ENCODE measurements around the gene MIAT.
A peak's percentile ranks its signal among the peaks of the same experiment; 100 is the strongest.
"Not testable (repeated sequence)": the region's sequence is repeated elsewhere in the genome, so short reads cannot be mapped to it uniquely, and the experiment has no call there.

MIAT gene

DNA sequence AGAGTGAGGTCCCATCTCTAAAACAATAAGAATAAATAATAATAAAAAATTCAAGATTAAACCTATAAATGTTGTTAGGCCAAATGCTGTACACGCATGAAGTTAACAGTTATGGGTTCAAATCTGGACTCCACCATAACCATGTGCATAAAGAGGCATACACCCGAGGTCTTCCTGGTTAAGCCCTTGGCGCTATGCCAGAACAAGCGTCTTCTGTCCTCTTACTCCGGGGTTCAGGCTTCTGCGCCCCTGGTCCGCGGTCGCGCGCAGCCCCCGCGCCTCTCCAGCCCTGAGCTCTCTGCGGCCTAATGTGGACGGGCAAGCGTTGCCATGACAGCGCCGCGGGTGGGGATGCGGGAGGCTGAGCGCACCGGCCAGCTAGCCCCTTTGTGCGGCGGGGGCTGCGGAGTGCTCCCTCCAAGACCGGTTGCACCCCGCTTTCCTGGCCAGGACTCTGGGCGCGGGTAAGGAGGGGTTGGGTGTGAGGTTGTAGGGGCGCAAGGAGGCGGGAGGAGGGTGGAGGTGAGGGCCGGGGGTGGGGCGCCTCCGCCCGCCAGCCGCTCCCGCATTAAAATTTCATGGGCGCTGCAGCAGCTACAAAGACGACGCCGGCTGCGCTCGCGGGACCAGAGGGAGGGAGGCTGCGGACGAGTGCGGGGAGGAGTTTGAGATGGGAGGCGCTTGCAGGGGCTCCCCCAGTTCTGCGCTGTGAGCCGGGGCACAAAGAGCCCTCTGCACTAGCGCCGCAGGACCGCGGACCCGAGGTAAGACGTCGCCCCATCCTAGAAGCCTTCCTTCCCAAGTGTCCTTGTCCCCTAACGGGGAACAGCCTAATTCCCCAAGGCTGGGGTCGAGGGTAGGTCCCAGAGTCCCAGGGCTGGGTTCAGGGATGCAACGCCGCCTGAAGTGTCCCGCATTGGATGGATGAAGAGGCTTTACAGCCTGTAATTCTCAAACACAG lies at the start of gene MIAT:
MIAT (plus strand) TSS at position 698 of the 961 bp plus-strand sequence.
- DNase-seq, result peak in 1 of 2 experiments; percentile 30

DNA sequence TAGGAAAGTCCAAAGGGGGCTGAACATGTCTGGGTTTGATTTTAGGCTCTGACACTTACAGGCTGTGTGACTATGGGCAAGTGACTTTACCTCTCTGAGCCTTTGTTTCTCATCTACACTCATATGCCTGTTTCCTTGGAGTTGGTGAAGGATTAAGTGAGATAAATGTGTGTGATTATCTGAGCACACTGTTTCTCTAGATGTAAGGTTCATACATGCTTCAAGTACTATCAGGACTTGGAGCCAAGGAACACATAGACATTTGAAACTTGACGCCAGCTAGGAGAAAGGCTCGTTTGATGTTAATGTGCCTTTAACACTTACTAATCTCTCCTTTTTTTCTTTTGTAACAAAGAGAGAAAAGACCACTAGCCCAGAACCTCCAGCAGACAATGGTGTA lies 49.3 kb upstream of the MIAT start:
- no peak for DNase-seq

DNA sequence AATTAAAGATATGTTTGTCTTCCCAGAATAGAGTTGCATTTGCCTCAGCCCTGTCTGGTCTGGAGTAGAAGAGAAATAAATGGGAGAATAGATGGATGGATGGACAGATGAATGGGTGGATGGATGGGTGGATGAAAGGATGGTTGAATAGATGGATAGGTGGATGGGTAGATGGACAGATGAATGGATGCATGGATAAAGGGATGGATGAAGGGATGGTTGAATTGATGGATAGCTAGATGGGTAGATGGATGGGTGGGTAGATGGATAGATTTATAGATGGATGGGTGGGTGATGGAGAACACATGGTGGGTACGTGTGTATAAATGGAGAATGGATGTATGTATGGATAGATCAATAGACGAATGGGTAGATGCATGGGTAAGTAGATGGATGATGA lies 48.1 kb upstream of the MIAT start:
- no peak for DNase-seq

DNA sequence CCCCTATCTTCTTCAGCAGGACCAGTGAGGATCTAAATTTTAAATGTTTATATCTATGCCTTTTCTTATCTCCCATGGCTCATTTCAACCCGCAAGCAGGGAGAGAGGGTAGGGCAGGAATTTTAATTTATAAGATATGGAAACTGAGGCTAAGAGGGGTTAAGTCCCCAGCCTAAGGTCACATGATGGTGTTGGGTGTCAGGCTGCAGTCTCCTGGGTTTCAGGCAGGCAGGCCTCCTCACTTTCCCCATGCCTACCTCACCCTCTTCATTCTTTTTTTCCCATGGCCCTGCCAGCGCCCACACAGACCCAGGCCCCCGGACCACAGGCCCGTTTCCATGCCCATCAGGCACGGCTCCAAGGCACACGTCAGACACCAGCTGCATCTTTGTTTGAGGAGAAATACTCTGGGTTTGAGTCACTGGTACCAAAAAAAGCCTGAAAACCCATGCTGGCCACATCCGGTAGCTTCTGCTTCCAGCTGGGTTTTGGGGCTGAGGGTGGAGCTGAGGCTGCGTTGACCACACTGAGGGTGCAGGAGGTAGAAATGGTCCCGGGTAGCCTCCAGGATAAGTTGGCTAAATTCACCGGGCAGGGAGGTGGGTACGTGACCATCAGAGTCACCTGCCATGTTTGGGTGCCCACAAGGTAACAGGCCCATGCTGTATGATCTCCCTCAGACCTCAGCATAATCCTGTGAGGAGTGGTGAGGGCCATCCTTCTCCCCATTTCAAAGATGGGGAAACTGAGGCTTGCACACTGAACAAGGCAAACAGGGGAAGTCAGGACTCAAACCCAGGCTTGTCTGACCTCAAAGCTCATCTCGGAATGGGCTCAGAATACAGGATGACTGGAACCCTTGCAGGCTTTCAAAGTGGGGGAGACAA lies 47.1 kb upstream of the MIAT start:
- no peak for DNase-seq

DNA sequence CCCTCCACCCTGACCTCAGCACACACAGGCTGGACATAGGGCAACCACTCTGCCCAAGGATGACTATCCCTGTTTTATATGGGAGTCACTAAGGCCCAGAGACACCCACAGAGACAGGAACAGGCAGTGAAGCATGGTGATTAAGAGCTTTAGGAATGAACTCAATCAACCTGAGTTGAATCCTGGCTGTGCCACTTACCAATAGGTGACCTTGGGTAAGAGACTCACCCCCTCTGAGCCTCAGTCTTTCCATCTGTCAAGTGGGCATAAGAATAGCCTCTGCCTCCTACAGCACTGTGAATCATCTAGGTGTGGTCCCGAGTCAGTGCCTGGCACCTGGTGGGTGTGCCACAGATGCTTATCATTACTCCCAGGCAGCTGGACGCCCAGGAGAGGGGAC lies 46.4 kb upstream of the MIAT start:
- DNase-seq, result no peak

DNA sequence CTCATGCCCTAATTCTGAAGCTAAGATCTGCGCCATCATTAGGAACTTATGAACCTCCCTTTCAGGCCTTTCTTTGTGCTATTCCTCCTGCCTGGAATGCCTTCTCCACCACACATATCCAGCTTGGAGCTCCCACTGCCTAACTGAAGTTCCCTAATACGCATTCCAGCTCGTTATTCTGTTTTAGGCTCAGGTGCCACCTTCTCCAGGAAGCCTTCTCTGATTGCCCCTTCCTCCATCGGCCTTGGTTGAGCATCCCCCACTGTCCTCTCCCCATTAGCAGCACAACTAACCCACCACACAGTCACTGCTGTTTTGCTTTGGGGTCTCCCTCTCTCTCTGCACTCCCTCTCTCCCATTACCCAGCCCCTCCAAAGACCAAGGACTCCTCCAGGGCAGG lies 44.7 kb upstream of the MIAT start:
- no peak for DNase-seq

DNA sequence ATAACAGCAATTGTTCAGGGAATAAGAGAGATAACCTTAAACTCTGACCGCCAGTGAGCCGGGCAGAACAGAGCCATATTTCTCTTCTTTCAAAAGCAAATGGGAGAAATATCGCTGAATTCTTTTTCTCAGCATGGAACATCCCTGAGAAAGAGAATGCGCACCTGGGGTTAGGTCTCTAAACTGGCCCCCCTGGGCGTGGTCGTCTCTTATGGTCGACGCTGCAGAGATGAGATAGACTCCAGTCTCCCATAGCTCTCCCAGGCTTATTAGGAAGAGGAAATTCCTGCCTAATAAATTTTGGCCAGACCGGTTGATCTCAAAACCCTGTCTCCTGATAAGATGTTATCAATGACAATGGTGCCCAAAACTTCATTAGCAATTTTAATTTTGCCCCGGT lies 43.6 kb upstream of the MIAT start:
- not testable (repeated sequence) for DNase-seq

DNA sequence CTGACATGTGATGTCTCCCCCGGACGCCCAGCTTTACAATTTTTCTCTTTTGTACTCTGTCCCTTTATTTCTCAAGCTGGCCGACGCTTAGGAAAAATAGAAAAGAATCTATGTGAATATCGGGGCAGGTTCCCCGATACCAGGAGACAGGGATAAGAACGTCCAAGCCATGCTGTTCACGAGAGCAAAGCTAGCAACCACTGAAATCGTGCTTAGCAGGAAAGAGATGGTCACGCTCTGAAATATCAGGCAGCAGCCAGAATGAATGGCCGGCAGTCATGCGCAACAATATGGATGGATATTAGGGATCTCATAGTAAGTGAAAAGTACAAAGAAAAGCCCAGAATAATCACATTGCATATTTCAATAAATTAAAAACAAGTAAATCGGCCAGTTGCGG lies 43.1 kb upstream of the MIAT start:
- no peak for DNase-seq

DNA sequence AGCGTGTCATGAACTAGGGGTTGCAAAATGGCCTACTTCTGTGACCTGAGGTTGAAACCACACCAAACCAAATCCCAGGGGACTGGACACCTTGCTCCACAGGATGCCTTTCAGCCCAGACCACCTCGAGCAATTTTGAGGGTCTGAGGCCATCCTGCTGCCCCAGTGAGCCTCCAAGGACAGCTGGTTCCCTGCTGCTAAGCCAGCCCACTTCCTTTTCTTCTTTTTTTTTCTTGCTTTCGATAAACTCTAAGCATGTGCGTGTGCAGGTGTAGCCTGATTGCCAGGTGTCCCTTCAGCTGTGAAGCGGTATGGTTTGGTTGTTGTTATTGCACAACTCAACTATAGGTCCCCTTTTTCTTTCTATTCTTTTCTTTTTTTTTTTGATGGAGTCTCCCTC lies 42.2 kb upstream of the MIAT start:
- no peak for DNase-seq

DNA sequence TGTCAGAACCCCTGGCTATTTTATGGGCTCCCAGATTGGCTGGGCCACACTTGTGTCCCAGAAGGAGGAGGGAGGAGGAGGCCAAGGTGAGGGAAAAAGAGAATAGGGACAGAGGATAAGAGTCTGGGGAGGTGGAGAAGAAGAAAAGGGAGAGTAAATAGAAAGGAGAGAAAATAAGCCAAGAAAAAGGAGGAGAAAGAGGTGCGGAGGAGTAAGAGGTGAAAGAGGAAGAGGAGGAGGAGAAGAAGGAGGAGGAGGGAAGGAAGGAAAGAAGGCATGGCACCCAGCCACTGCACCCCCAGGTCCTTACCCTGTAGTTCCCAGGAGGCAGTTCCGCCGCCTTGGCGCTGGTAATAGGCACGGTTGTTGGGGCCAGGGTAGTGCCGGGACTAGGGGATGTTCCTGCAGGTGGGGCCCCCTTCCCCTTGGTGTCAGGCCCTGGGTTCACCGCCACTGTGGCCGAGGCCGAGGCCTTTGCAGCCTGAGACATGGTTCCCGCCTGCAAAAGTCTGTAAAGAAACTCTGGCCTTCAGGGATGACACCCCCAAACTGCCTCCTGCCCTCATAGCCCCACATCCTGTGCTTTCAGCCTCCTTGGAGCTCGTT lies 41.5 kb upstream of the MIAT start:
- DNase-seq, result no peak

DNA sequence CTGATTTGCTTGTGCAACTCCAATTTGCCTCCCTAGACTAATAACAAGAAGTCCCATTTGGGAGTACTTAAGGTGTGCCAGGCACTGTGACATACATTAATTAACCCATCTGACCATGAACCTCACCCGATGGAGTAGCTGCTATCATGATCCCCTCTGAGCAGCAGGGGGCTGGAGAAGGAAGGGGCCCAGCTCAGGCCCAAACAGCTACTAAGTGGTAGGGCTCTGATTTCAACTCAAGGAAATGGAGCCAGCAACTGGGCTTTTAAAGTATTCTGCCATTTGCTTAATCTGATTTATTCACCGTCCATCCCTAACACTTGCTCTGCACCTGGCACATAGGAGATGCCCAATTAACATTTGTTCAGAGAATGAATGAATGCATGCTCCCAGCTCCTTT lies 40.7 kb upstream of the MIAT start:
- DNase-seq, result no peak

DNA sequence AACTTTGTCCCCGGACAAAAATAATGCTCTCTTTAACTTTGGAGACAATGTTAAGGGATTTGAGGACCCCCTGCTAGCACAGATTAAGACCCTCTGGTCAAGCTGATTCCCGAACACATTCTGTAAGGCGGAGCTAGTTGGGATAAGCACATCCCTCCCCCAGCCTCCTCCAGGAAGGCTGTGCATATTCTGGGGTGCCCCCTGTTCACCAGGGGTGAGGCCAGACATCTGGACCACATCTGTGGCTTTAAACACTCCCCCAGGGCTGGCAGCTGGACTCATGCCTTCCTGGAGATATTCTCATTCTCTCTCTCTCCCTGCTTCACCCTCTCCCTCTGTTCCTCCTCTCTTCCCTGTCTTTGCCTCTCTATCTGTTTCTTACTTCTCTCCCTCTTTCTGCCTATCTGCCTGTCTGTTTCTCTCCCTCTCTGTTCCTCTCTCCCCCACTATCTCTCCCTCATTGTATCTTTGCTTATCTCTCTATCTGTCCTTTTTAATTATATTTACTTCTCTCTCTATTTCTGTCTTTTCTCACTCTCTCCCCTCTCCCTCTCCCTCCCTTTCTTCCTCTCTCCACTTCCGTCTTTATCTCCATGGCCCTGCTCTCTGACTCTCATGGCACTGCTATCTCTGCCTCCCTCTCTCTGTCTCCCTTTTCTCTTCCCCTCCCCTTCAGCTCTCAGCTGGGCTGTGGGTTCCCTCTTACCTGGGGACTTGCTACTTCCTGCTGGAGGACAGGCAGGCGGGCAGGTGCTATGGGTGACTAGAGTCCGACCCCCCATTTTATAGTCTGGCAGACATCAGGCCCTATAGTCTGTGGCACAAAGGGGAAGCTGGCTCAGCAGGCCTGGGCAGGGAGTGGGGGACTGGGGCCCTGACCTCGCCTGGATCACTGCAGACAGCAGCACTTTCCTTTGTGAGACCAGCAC lies 39.9 kb upstream of the MIAT start, which contains the start of gene CRYBB1:
CRYBB1 (minus strand) TSS at position 757 of the 929 bp plus-strand sequence. CDS start 1,708 bp downstream, outside the sequence.
- no peak for DNase-seq

DNA sequence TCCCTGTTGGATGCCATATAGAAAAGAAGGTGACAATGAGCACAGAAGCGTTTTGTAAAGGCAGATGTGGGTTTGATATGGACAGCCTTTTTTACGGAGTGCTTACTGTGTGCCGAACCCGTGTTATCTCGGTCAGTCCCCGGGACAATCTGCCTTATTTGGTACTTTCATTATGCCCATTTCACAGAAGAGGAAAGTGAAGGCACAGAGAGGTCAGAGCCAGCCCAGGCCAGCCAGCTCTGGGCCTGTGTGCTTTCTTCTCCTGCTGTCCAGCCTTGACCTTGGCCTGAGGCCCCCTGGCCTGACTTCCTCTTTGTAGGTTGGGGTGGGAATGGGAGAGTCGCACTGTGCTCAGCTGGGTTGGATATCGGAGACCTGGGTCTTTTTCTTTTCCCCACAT lies 38.9 kb upstream of the MIAT start:
- no peak for DNase-seq

DNA sequence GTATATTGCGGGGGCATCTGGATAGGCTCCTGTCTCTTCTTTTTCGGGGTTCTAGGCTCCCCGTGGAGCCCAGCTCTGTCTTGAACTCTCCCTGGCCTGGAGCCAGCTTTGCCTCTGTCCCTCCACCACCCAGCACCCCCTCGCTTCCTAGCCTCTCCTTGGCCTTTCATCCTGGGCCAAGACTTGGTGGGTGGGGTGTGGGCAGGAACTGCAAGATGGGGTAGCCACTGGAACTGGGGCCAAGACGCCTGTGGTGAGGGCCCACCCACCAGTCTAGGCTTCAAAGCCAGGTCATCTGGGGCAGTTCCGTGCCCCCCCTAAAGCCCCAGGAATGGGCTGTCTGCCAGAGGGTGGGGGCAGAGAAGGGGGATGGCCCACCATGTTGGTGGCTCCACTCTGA lies 37.9 kb upstream of the MIAT start:
- no peak for DNase-seq

DNA sequence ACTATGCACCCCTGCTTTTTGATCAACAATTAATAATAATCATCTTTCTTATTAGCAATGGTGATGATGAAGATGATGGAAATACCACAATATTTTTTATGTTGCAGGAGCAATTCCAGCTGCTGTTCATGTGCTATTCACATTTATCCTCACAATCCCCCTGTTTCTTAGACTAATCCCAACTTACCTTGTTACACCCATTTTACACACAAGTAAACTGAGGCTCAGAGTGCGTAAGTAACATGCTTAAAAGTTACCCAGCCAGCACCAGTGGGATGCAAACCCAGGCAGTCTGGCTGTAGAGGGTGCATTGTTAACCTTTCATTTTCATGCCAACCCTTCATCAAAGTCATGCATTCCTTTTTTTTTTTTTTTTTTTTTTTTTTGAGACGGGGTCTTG lies 37.2 kb upstream of the MIAT start:
- DNase-seq, result no peak

DNA sequence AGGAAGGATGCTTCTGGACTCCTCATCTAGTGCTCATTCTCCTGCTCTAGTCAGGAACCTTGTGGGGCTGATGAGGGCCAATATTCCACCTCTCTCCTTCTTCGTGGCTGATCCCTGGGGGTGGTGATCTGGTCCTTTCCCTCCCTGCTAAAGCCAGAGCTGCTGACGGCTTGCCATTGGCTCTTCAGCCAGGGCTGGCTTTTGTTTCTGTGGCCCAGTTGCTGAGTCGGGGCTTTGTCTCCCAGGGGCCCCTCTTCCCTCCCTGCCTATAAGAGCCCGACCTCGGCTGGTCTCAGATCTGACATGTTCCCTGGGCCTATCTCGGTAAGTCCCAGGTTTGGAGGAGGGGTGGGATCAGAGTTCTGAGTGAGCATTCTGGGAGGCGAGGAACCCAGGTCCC lies 35.7 kb upstream of the MIAT start, which contains the start of gene CRYBA4:
CRYBA4 (plus strand) TSS at position 301 of the 400 bp plus-strand sequence. CDS start 634 bp downstream, outside the sequence.
- DNase-seq, result no peak

DNA sequence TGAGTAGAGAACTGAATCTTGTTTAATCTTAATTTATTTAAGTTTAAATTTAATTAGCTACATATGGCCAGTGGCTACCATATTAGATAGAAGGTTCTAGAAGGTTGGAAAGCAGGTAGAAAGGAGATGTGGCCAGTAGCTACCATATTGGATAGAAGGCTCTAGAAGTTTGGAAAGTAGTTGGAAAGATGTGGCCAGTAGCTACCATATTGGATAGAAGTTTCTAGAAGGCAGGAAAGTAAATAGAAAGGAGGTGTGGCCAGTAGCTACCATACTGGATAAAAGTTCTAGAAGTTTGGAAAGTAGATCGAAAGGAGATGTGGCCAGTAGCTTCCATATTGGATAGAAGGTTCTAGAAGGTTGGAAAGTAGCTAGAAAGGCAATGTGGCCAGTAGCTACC lies 33.4 kb upstream of the MIAT start:
- DNase-seq, result no peak

DNA sequence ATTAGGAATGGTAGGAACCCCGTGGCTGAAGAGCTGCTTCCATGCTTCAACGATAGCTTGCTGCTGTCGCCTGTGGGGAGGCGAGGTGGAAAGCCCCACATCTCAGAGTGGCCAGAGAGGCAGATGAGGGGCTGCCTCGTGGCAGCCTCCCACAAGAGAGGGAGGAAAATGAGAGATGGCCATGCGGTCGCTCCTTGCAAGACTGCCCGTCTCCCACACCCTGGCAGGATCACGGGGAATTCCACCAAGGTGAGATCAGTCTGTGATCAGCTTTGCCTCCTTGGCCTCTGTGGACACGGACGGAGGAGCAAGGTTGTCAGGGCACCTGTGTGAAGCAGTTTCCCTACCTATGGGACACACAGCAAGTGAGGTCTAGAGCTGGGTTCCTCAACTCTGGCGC lies 32.6 kb upstream of the MIAT start:
- no peak for DNase-seq

DNA sequence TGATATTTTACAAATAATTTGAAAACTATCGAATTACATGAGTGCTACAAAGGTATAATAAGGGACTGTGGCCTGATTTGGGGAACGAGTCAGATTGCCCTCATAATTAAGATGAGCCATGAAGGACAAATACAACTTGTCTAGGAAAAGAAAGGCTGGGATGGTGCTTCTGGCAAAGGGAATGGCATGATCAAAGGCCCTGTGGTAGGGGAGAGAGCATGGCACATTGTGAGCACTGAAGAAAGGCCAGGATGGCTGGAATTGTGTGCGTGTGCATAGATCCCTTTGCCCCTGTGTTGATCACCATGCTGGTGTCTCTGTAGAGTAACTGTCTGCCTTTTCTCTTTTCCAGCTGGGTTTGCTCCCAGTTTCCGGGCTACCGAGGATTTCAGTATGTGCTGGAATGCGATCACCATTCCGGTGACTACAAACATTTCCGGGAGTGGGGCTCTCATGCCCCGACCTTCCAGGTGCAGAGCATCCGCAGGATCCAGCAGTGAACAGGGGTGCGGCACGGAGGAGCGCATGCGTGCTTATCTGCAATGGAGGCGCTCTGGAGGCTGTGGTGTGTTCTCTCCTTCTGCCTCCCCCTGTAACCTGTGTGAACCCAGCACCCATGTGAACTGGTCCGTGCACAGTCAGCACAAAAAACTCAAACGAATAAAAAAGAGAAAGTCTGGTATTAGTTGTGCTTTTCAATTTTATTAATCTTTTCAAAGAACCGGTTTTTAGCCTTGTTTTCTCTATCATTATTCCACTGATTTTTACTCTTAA lies 27.2 kb upstream of the MIAT start:
- no peak for DNase-seq

DNA sequence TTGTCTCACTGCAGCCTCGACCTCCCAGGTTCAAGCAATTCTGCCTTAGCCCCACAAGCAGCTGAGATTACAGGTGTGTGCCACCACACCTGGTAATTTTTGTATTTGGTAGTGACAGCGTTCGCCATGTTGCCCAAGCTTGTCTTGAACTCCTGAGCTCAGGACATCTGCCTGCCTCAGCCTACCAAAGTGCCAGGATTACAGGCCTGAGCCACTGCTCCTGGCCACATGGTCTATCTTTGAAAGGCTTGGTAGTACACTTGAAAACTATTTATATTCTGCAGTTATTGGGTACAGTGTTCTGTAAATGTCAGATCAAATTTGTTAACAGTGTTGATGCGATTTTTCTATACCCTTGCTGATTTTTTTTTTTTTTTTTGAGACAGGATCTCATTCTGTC lies 26.1 kb upstream of the MIAT start:
- DNase-seq, result no peak
